HG02870 (cell line): ENCODE data around the gene RFX7.

Source experiments
- ATAC-seq: cut with Tn5 transposase; IDR thresholded peaks from one replicate; pipeline ENCODE4 v1.9.1; 2021; ENCODE audit warnings: mild to moderate bottlenecking, moderate library complexity; ENCODE audit not compliant: unreplicated experiment

RFX7 gene

GRCh38 chr15:56148064-56148463 is 95.6 kb downstream of the RFX7 start:
- no peak for ATAC-seq

DNA sequence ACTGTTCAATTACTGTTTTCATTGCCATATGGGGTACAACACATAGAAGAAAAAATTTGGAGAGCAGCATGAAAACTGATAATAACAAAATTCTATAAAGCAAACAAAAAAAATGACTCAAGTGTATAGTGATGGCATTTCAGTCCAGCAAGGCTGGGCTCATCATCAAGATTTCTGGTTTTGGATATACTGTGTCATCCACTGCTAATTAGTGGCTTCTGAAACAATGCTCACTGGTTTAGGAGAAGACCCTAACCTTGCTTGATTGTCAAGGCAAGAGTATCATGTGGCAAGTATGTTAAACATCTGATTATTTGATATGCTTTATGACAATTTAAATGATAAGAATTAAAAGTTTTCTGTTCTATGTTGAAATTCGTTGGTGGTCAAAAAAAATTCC is 96.9 kb downstream of the RFX7 start:
- ATAC-seq = no peak

GRCh38 chr15:56128081-56128480 is 115.6 kb downstream of the RFX7 start:
- ATAC-seq = no peak

GRCh38 chr15:56126409-56126808 is 117.3 kb downstream of the RFX7 start:
- ATAC-seq = no peak

- no peak for ATAC-seq
Measured at GRCh38 chr15:56124391-56124790, 119.3 kb downstream of the RFX7 start.

GRCh38 chr15:56105855-56106254 is 137.8 kb downstream of the RFX7 start:
- no peak for ATAC-seq

DNA sequence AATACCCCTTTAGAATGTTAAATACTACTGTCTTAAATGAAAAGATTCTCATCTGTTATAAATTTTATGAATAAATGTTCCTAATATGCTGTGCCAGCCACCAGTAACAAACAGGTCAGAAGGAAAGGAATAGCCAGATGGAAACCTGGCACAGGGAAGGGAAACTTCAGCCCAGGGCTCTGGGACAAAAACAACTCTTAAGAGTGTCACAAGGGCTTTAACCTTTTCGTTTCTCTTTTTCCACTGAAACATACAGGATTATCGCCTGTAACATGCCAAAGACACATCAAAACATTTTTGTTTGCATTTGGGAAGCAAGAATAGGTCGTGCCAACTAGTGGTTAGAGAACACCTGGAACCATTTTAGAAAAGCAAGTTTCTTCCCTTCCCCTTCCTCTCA is 141.2 kb downstream of the RFX7 start:
- no peak for ATAC-seq

DNA sequence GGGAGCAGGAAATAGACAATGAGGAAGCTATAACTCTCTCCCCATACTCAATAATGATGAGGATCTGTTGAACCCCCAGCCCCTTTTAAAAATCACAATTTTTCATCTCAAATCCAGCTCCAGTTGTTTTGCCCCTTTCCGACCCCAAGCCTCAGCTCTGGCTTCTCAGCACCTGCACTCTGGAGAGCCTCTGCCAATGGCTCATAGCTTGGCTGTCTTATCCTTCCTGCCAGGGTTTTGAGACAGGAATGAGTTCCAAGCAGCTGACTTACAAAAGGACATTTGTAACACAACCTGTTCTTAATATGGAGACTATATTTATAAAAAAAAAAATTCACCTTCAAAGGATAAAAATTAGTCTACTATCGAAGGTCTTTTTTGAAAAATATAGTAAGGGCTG is 144.4 kb downstream of the RFX7 start:
- ATAC-seq = no peak

DNA sequence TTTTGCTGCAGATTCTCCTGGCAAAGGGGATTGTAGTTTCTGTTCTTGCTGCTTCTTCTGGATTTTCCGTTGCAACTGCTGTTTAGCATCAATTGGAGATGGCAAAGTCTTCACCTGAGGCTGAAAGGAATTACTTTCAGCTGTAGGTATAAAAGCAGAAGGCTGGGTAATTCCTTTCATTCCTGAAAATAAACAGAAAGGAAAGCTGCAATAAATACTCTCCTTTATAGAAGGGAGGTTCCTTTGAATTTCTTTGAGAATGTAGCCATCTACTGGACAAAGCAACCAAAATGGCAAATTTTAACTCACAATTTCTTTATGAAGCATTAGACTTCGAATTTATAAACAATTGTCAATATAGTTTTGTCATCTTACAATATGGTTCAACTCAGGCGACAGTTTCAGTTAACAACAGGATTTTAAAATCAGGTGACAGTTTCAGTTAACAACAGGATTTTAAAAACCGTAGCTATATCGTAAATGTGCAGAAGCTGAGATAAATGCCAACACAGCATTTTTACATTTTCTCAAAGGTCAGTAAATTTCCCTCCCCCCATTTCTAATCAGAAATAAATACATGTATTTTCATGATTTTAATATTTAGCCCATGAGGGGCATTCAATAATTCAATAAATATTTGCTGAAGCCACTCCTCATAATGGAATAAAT is 145.3 kb downstream of the RFX7 start:
- no peak for ATAC-seq

DNA sequence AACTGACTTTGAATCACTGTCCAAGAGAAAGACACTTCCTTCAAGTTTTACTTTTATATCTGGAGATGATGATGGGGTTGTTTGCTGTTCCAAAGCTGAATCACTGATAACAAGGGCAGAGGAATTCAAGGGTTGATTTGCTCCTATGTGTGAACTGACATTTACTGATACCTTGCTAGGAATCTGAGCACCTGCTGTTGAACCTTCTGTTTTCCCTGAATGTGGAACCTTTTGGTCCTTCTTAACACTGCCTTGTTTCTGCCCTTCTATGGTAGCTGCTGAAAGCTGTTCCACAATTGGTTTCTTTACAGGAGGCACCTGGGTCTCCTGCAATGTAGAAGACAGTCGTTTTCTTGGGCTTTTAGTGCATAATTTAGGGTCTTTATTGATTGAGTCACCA is 148.3 kb downstream of the RFX7 start:
- no peak for ATAC-seq

GRCh38 chr15:56094171-56094570 is 149.5 kb downstream of the RFX7 start:
- no peak for ATAC-seq

GRCh38 chr15:56088389-56088788 is 155.3 kb downstream of the RFX7 start:
- ATAC-seq = no peak

DNA sequence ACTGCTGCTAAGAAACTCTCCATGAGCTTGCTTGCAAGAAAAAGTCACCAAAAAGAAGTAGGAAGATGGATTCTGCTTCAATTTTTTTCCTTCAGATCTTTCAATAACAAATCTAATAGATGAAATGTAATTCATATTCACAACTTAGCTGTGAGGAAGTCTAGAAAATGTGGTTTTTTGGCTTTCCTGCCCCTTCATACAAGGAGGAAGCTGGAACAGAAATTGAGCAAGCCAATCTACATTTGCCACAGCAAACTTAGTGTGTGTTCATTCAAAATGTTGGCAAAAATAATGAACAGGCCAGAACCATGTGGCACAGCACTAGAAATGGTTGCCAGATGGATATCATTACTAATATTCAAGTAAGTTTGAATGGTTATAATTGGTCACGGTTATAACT is 157.1 kb downstream of the RFX7 start:
- no peak for ATAC-seq

GRCh38 chr15:56082263-56082761 is 161.4 kb downstream of the RFX7 start:
- no peak for ATAC-seq

DNA sequence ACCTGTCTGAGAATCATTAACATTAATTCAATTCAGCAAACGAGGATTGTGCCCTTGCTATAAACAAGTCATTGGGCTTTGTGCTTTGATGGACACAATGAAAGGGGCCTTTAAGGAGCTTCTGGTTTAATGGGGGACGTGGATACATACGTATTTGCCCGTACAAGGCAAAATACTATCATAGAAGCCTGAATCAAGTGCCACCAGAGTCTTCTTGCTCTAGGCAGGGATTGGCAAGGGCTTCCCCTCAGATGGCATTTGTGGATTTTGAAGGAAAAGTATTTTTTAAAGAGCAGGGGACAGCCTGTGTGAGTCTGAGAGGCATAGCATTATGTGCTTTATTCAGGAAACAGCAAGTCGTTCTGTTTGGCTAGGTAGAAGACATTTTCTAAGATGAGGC is 166.6 kb downstream of the RFX7 start:
- no peak for ATAC-seq

DNA sequence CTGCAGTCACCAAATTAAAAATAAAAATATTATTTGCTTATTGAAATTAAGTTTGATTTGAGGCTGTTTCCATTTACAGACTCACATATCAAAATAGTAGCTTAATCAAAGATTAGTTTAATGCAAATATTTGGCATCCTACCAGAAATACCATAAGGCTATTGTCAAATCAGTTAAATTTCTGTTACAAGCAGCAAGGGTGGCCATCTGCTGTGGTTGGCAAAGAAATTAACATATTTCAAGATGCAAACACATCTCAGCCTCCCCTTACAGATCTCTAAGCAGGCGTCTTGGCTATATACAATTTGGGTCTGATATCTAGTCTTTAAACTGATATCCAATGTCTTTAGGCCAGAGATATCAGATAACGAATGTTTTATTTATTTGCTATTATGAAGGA is 167.0 kb downstream of the RFX7 start:
- ATAC-seq = no peak

DNA sequence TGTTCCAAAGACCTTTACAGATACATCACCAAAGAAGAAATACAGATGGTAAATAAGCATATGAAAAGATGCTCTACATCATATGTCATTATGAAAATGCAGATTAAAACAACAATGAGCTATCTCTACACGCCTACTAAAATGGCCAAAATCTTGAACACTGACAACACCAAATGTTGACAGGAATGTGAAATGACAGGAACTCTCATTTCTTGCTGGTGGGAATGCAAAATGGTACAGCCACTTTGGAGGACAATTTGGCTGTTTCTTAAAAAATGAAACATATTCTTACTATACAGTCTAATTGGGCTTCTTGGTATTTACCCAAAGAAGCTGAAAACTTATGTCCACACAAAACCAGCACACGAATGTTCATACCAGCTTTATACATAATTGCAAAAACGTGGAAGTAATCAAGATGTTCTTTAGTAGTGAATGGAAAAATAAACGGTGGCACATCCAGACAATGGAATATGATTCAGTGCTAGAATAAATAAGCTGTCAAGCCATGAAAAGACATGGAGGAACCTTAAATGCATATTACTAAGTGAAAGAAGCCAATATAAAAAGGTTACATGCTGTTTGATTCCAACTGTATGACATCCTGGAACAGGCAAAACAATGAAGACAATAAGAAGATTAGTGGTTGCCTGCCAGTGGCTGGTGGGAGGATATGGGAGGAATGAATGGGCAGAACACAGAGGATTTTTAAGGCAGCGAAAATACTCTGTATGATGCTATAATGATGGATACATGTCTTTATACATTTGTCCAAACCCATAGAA is 169.0 kb downstream of the RFX7 start:
- ATAC-seq = no peak

DNA sequence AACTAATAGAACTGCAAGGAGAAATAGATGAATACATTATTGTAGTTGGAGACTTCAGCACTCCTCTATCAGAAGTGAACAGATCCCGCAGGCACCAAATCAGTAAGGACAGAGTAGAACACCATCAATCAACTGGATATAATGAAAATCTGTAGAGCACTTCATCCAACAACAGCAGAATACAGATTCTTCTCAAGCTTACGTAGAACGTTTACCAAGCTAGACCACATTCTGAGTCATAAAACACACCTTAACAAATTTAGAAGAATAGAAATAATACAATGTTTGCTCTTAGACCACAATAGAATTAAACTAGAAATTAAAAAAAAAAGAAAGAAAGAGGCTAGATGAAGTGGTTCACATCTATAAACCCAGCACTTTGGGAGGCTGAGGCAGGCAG is 179.5 kb downstream of the RFX7 start:
- no peak for ATAC-seq

GRCh38 chr15:56059716-56060115 is 184.0 kb downstream of the RFX7 start:
- ATAC-seq = no peak

GRCh38 chr15:56058986-56059385 is 184.7 kb downstream of the RFX7 start:
- no peak for ATAC-seq

DNA sequence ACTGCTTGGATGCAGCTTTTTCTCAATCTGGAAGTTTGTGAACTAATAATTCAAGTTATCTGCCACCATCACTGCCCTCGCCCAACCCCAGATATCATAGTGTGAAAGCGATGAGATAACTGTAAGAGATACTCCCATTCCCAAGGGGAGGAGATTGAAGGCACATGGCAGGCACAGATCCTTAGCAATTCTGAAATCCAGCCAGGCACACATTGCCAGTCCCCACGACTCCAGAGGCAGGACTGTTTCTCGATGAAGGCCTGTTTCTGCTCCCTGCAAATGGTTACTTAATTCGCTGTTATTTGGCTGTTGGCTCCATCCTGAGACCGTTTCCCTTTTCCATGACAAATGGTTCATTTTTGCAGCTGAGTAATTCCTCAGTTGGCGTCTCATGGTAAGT is 187.1 kb downstream of the RFX7 start:
- ATAC-seq = no peak

- ATAC-seq = no peak
Measured at GRCh38 chr15:56053046-56053400, 190.7 kb downstream of the RFX7 start.
